ENCODE measurements around the gene NHSL2. TPM values are rescaled to one million over a fixed set of nuclear protein-coding genes. Genes with fewer than 3 reads are reported as not detected.

The NHSL2 gene
- total RNA-seq, 1 donor from 2014 or later: 0.29 TPM

- intact Hi-C loops (cut with micrococcal nuclease): loop anchor here (5.0 kb wide), 1 partner anchor 147 kb away; the partner anchor contains the start of gene RPS4X
- DNase-seq: no peak
- H3K4me1 Mint-ChIP-seq: peaks cover 15% of the 10 kb centered on the region
- TF ChIP-seq, protein P1, sequence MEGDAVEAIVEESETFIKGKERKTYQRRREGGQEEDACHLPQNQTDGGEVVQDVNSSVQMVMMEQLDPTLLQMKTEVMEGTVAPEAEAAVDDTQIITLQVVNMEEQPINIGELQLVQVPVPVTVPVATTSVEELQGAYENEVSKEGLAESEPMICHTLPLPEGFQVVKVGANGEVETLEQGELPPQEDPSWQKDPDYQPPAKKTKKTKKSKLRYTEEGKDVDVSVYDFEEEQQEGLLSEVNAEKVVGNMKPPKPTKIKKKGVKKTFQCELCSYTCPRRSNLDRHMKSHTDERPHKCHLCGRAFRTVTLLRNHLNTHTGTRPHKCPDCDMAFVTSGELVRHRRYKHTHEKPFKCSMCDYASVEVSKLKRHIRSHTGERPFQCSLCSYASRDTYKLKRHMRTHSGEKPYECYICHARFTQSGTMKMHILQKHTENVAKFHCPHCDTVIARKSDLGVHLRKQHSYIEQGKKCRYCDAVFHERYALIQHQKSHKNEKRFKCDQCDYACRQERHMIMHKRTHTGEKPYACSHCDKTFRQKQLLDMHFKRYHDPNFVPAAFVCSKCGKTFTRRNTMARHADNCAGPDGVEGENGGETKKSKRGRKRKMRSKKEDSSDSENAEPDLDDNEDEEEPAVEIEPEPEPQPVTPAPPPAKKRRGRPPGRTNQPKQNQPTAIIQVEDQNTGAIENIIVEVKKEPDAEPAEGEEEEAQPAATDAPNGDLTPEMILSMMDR (IDR thresholded peaks at IDR 0.05): no peak
- no peak overlapping the region for H3K4me3 Mint-ChIP-seq
- ChIA-PET CTCF (interaction anchor here (1.0 to 1.4 kb wide), 2 partner anchors 112 to 130 kb away, joined by 3 to 5 read pairs; no protein-coding TSS in a partner anchor), POLR2A (interaction anchor here (1.2 kb wide), 1 partner anchor 51 kb away, joined by 5 read pairs; the partner anchor contains the start of gene PIN4)
- peaks cover 5% of the 10 kb centered on the region for H3K27me3 Mint-ChIP-seq
- no peak overlapping the region for H3K27ac Mint-ChIP-seq
- no peak for ATAC-seq (ENCODE audit: low read depth)
- no peaks in the 10 kb centered on the region for H3K36me3 Mint-ChIP-seq (ENCODE audit: low read depth)
- no peaks in the 10 kb centered on the region for H3K9me3 Mint-ChIP-seq
These were observed 219.6 kb downstream of the NHSL2 start for GRCh38 chrX:72130156-72130761.

GRCh38 chrX:72130762-72131250 lies 220.2 kb downstream of the NHSL2 start:
- ChIA-PET CTCF (interaction anchor here (1.4 to 1.5 kb wide), 2 partner anchors 84 to 113 kb away, joined by 3 to 5 read pairs; no protein-coding TSS in a partner anchor), POLR2A (interaction anchor here (0.5 to 2.1 kb wide), 5 partner anchors 11 to 146 kb away, joined by 3 to 21 read pairs (median 5); partner anchors contain the start of genes PIN4 and RPS4X)
- ATAC-seq (ENCODE audit: low read depth) (no peak), DNase-seq (no peak)
- peaks cover 15% of the 10 kb centered on the region for H3K4me1 Mint-ChIP-seq
- H3K9me3 Mint-ChIP-seq: no peaks in the 10 kb centered on the region
- peak overlapping the region; percentile 76 for H3K4me3 Mint-ChIP-seq
- no peak overlapping the region for H3K27ac Mint-ChIP-seq
- H3K27me3 Mint-ChIP-seq: peaks cover 5% of the 10 kb centered on the region
- intact Hi-C loops (cut with micrococcal nuclease): loop anchor here (5.0 kb wide), 1 partner anchor 146 kb away; the partner anchor contains the start of gene RPS4X
- H3K36me3 Mint-ChIP-seq (ENCODE audit: low read depth): no peaks in the 10 kb centered on the region
- TF ChIP-seq, protein P1 (IDR thresholded peaks at IDR 0.05): no peak

- ChIA-PET POLR2A (interaction anchor here (0.5 to 2.1 kb wide), 6 partner anchors 11 to 146 kb away, joined by 3 to 21 read pairs (median 5); partner anchors contain the start of genes PIN4 and RPS4X), CTCF (interaction anchor here (1.3 to 1.5 kb wide), 2 partner anchors 10 to 85 kb away, joined by 3 read pairs; no protein-coding TSS in a partner anchor)
- TF ChIP-seq, protein P1 (IDR thresholded peaks at IDR 0.05): no peak
- Mint-ChIP-seq H3K27me3 (peaks cover 9% of the 10 kb centered on the region), H3K4me3 (peak within 1 kb of the TSS; percentile 80), H3K27ac (peak within 1 kb of the TSS; percentile 30), H3K9me3 (no peaks in the 10 kb centered on the region), H3K4me1 (peaks cover 12% of the 10 kb centered on the region), H3K36me3 (ENCODE audit: low read depth) (no peaks in the 10 kb centered on the region)
- ATAC-seq (ENCODE audit: low read depth): peak; percentile 79
- intact Hi-C loops (cut with micrococcal nuclease): loop anchor here (1.0 to 5.0 kb wide), 2 partner anchors 50 to 146 kb away; partner anchors contain the start of genes PIN4 and RPS4X
- peak; percentile 54 for DNase-seq
These were observed 221.0 kb downstream of the NHSL2 start, which contains the start of gene RTL5 for GRCh38 chrX:72131317-72132294. TSS of gene RTL5 (minus strand) at chrX:72131915.

DNA sequence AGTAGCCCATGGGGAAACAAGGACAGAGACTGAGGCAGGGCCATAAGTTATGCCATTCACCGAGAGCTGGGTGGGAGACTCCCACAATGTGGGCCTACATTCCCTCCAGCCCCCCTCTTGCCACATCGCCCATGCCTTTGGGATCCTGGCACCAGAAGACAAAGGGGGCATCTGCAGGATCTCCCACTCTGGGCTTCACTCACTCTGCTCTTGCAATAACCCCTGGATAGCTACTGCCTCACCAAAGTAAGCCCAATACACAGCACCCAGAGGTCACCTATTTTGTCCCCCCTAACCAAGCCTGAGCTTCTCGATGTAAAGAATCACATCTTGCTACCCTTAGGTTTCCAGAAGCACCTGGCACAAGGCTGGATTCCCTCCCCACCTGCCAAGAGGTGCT lies 221.8 kb downstream of the NHSL2 start:
- ATAC-seq (ENCODE audit: low read depth) (no peak), DNase-seq (no peak)
- Mint-ChIP-seq H3K4me3 (peak overlapping the region; percentile 80), H3K27ac (no peak overlapping the region), H3K27me3 (peaks cover 9% of the 10 kb centered on the region), H3K9me3 (no peaks in the 10 kb centered on the region), H3K4me1 (peaks cover 10% of the 10 kb centered on the region), H3K36me3 (ENCODE audit: low read depth) (no peaks in the 10 kb centered on the region)
- TF ChIP-seq, protein P1 (IDR thresholded peaks at IDR 0.05): no peak
- ChIA-PET POLR2A (interaction anchor here (1.2 to 2.1 kb wide), 5 partner anchors 10 to 145 kb away, joined by 3 to 21 read pairs (median 5); partner anchors contain the start of genes PIN4 and RPS4X), CTCF (interaction anchor here (1.3 to 1.5 kb wide), 2 partner anchors 10 to 86 kb away, joined by 3 read pairs; no protein-coding TSS in a partner anchor)
- intact Hi-C loops (cut with micrococcal nuclease): loop anchor here (1.0 to 5.0 kb wide), 2 partner anchors 49 to 145 kb away; partner anchors contain the start of genes PIN4 and RPS4X
